Subcutaneous abdominal adipose tissue (tissue), 5 donors: ENCODE data around the gene ADCY1.

Source experiments
- H3K27ac ChIP-seq: one replicate; pipeline ENCODE4 v1.7.0; 2013; ENCODE audit warnings: low read depth, mild to moderate bottlenecking, inconsistent platforms, low read length, moderate library complexity
- H3K27me3 ChIP-seq, 5 donors: one replicate each; pipeline ENCODE4 v1.7.0; 2013; ENCODE audit warnings: low read length in 5 of 5, inconsistent platforms in 1 of 5; ENCODE audit not compliant: control insufficient read depth in 5 of 5, insufficient read depth in 4 of 5
- H3K36me3 ChIP-seq, 5 donors: one replicate each; pipeline ENCODE4 v1.7.0; 2013; ENCODE audit warnings: low read length in 5 of 5; ENCODE audit not compliant: control insufficient read depth in 5 of 5, insufficient read depth in 5 of 5
- H3K4me1 ChIP-seq, 5 donors: one replicate each; pipeline ENCODE4 v1.7.0; 2013; ENCODE audit warnings: low read length in 5 of 5, mild to moderate bottlenecking in 3 of 5, moderate library complexity in 1 of 5; ENCODE audit not compliant: control insufficient read depth in 5 of 5, insufficient read depth in 5 of 5
- H3K4me3 ChIP-seq, 5 donors: one replicate each; pipeline ENCODE4 v1.7.0; 2013; ENCODE audit warnings: low read length in 5 of 5, low read depth in 1 of 5
- H3K9ac ChIP-seq, 5 donors: one replicate each; pipeline ENCODE4 v1.7.0; 2013; ENCODE audit warnings: low read length in 5 of 5, mild to moderate bottlenecking in 4 of 5, moderate library complexity in 3 of 5
- H3K9me3 ChIP-seq, 5 donors: one replicate each; pipeline ENCODE4 v1.7.0; 2013; ENCODE audit warnings: low read length in 5 of 5; ENCODE audit not compliant: control insufficient read depth in 5 of 5
- donor health status: healthy.
- donor health status: healthy.
- donor health status: healthy.
- donor health status: healthy.
- donor health status: healthy.

ADCY1 gene

GRCh38 chr7:45592230-45592991 is 18.2 kb downstream of the ADCY1 start:
- Histone ChIP-seq H3K9me3 (no peaks in the 10 kb centered on the region), H3K27me3 (no peaks in the 10 kb centered on the region), H3K4me3 (no peak overlapping the region), H3K9ac (no peak overlapping the region), H3K36me3 (no peaks in the 10 kb centered on the region), H3K4me1 (no peaks in the 10 kb centered on the region), H3K27ac (no peak overlapping the region)

GRCh38 chr7:45593121-45593541 is 19.0 kb downstream of the ADCY1 start:
- H3K36me3 ChIP-seq = no peaks in the 10 kb centered on the region
- no peak overlapping the region for H3K27ac ChIP-seq
- no peaks in the 10 kb centered on the region for H3K9me3 ChIP-seq
- no peaks in the 10 kb centered on the region for H3K4me1 ChIP-seq
- H3K27me3 ChIP-seq = no peaks in the 10 kb centered on the region
- no peak overlapping the region for H3K4me3 ChIP-seq
- no peak overlapping the region for H3K9ac ChIP-seq

GRCh38 chr7:45593877-45594276 is 19.7 kb downstream of the ADCY1 start:
- Histone ChIP-seq H3K4me1 (no peaks in the 10 kb centered on the region), H3K9ac (no peak overlapping the region), H3K36me3 (no peaks in the 10 kb centered on the region), H3K9me3 (no peaks in the 10 kb centered on the region), H3K4me3 (no peak overlapping the region), H3K27me3 (no peaks in the 10 kb centered on the region), H3K27ac (no peak overlapping the region)

- no peak overlapping the region for H3K27ac ChIP-seq
- no peaks in the 10 kb centered on the region for H3K9me3 ChIP-seq
- H3K27me3 ChIP-seq = no peaks in the 10 kb centered on the region
- no peaks in the 10 kb centered on the region for H3K36me3 ChIP-seq
- H3K4me1 ChIP-seq = peaks cover 0 to under 1% (median 0%) of the 10 kb centered on the region in 5 donors
- H3K9ac ChIP-seq = no peak overlapping the region
- no peak overlapping the region for H3K4me3 ChIP-seq
Measured at GRCh38 chr7:45594745-45595535, 20.8 kb downstream of the ADCY1 start.

GRCh38 chr7:45595809-45596664 is 21.9 kb downstream of the ADCY1 start:
- no peak overlapping the region for H3K4me3 ChIP-seq
- no peaks in the 10 kb centered on the region for H3K36me3 ChIP-seq
- H3K27ac ChIP-seq = no peak overlapping the region
- peaks cover 0 to 5% (median 0%) of the 10 kb centered on the region in 5 donors for H3K4me1 ChIP-seq
- no peaks in the 10 kb centered on the region for H3K27me3 ChIP-seq
- H3K9ac ChIP-seq = no peak overlapping the region
- no peaks in the 10 kb centered on the region for H3K9me3 ChIP-seq

- Histone ChIP-seq H3K27ac (no peak overlapping the region), H3K4me1 (peaks cover 0 to 5% (median 0%) of the 10 kb centered on the region in 5 donors), H3K9me3 (no peaks in the 10 kb centered on the region), H3K4me3 (no peak overlapping the region), H3K27me3 (no peaks in the 10 kb centered on the region), H3K9ac (no peak overlapping the region), H3K36me3 (no peaks in the 10 kb centered on the region)
Measured at GRCh38 chr7:45596665-45597095, 22.5 kb downstream of the ADCY1 start.

GRCh38 chr7:45597286-45597984 is 23.3 kb downstream of the ADCY1 start:
- Histone ChIP-seq H3K27ac (no peak overlapping the region), H3K27me3 (no peaks in the 10 kb centered on the region), H3K9me3 (no peaks in the 10 kb centered on the region), H3K36me3 (no peaks in the 10 kb centered on the region), H3K9ac (no peak overlapping the region), H3K4me3 (no peak overlapping the region), H3K4me1 (peaks cover 0 to 5% (median 0%) of the 10 kb centered on the region in 5 donors)

GRCh38 chr7:45598886-45599520 is 24.8 kb downstream of the ADCY1 start:
- Histone ChIP-seq H3K27ac (no peak overlapping the region), H3K9me3 (no peaks in the 10 kb centered on the region), H3K27me3 (no peaks in the 10 kb centered on the region)

More at GRCh38 chr7:45598886-45599520, 24.8 kb downstream of the ADCY1 start:
- H3K4me3 ChIP-seq = no peak overlapping the region
- H3K9ac ChIP-seq = no peak overlapping the region
- H3K4me1 ChIP-seq = peaks cover 0 to 5% (median 0%) of the 10 kb centered on the region in 5 donors
- H3K36me3 ChIP-seq = no peaks in the 10 kb centered on the region
